H9 (cell line): ENCODE results near the gene RPP30. TPM values are rescaled to one million over a fixed set of nuclear protein-coding genes. Genes with fewer than 3 reads are reported as not detected.

Experiments
- DNase-seq: peaks from one replicate; pipeline ENCODE4 v3.0.0-alpha.2; 2017
- H2AFZ ChIP-seq: one replicate; pipeline ENCODE4 v1.6.1; 2013; ENCODE audit warnings: mild to moderate bottlenecking, low read length, control low read depth, moderate library complexity
- H2AK5ac ChIP-seq: 2 replicates; pipeline ENCODE4 v1.6.1; 2013; ENCODE audit warnings: low read length, control low read depth, mixed read lengths; ENCODE audit not compliant: insufficient read length
- H2BK120ac ChIP-seq: one replicate; pipeline ENCODE4 v1.6.1; 2013; ENCODE audit warnings: low read depth, mild to moderate bottlenecking, low read length, control low read depth, inconsistent platforms; ENCODE audit not compliant: poor library complexity, severe bottlenecking
- H2BK12ac ChIP-seq: 2 replicates; pipeline ENCODE4 v1.6.1; 2013; ENCODE audit warnings: low read length, control low read depth, mixed read lengths, low read depth; ENCODE audit not compliant: insufficient read length
- H2BK15ac ChIP-seq: 2 replicates; pipeline ENCODE4 v1.6.1; 2013; ENCODE audit warnings: low read depth, low read length, control low read depth
- H2BK20ac ChIP-seq: one replicate; pipeline ENCODE4 v1.6.1; 2013; ENCODE audit warnings: low read depth, mild to moderate bottlenecking, low read length, control low read depth, inconsistent platforms; ENCODE audit not compliant: poor library complexity, severe bottlenecking
- H2BK5ac ChIP-seq: 2 replicates; pipeline ENCODE4 v1.6.1; 2013; ENCODE audit warnings: low read length, control low read depth, mixed read lengths; ENCODE audit not compliant: insufficient read length
- H3K14ac ChIP-seq: 2 replicates; pipeline ENCODE4 v1.6.1; 2013; ENCODE audit warnings: low read length, control low read depth; ENCODE audit not compliant: insufficient read depth
- H3K18ac ChIP-seq: 2 replicates; pipeline ENCODE4 v1.6.1; 2013; ENCODE audit warnings: low read depth, mild to moderate bottlenecking, mixed read lengths, low read length, control low read depth; ENCODE audit not compliant: insufficient read length
- H3K23ac ChIP-seq: 2 replicates; pipeline ENCODE4 v1.6.1; 2013; ENCODE audit warnings: low read length, control low read depth, mixed read lengths, low read depth; ENCODE audit not compliant: insufficient read length
- H3K23me2 ChIP-seq: 2 replicates; pipeline ENCODE4 v1.6.1; 2013; ENCODE audit warnings: low read depth, mild to moderate bottlenecking, mixed read lengths, low read length, control low read depth; ENCODE audit not compliant: insufficient read length, poor library complexity, severe bottlenecking
- H3K27ac ChIP-seq: 2 replicates; pipeline ENCODE4 v1.5.1; 2013; ENCODE audit warnings: low read length, control low read depth, mixed read lengths, low read depth; ENCODE audit not compliant: insufficient read length
- H3K27me3 ChIP-seq: 2 replicates; pipeline ENCODE4 v1.6.1; 2013; ENCODE audit warnings: low read length, control low read depth, inconsistent platforms; ENCODE audit not compliant: insufficient read depth
- H3K4ac ChIP-seq: 2 replicates; pipeline ENCODE4 v1.6.1; 2013; ENCODE audit warnings: low read depth, mild to moderate bottlenecking, control low read depth, inconsistent platforms, low read length, moderate library complexity
- H3K4me1 ChIP-seq: 2 replicates; pipeline ENCODE4 v1.6.1; 2013; ENCODE audit warnings: low read length, control low read depth, inconsistent platforms; ENCODE audit not compliant: insufficient read depth
- H3K4me2 ChIP-seq: 2 replicates; pipeline ENCODE4 v1.6.1; 2013; ENCODE audit warnings: low read length, control low read depth, mixed read lengths; ENCODE audit not compliant: insufficient read length, insufficient read depth
- H3K56ac ChIP-seq: 2 replicates; pipeline ENCODE4 v1.6.1; 2013; ENCODE audit warnings: low read depth, mild to moderate bottlenecking, mixed read lengths, low read length, control low read depth; ENCODE audit not compliant: insufficient read length
- H3K79me1 ChIP-seq: 2 replicates; pipeline ENCODE4 v1.6.1; 2013; ENCODE audit warnings: low read depth, mild to moderate bottlenecking, moderate library complexity, low read length, control low read depth, inconsistent platforms; ENCODE audit not compliant: insufficient read depth, poor library complexity, severe bottlenecking
- H3K79me2 ChIP-seq: 2 replicates; pipeline ENCODE4 v1.6.1; 2013; ENCODE audit warnings: low read length, control low read depth, inconsistent platforms; ENCODE audit not compliant: insufficient read depth
- H3K9ac ChIP-seq: 2 replicates; pipeline ENCODE4 v1.6.1; 2013; ENCODE audit warnings: low read length, control low read depth, mixed read lengths; ENCODE audit not compliant: insufficient read length; ENCODE audit errors: extremely low read depth
- H3K9me3 ChIP-seq: one replicate; pipeline ENCODE4 v1.6.1; 2013; ENCODE audit warnings: low read depth, low read length, inconsistent platforms; ENCODE audit not compliant: control insufficient read depth
- H3T11ph ChIP-seq: one replicate; pipeline ENCODE4 v1.6.1; 2013; ENCODE audit warnings: mild to moderate bottlenecking, low read length, control low read depth, inconsistent platforms
- H4K20me1 ChIP-seq: one replicate; pipeline ENCODE4 v1.6.1; 2013; ENCODE audit not compliant: control insufficient read depth, insufficient read length, insufficient read depth
- H4K5ac ChIP-seq: 2 replicates; pipeline ENCODE4 v1.6.1; 2013; ENCODE audit warnings: low read depth, mild to moderate bottlenecking, mixed read lengths, low read length, control low read depth; ENCODE audit not compliant: insufficient read length
- H4K8ac ChIP-seq: replicated peaks from 2 replicates; pipeline ENCODE4 v1.6.1; 2013; ENCODE audit warnings: low read length, control low read depth, mixed read lengths, low read depth; ENCODE audit not compliant: insufficient read length
- H4K91ac ChIP-seq: 2 replicates; pipeline ENCODE4 v1.6.1; 2013; ENCODE audit warnings: low read depth, mild to moderate bottlenecking, moderate library complexity, mixed read lengths, low read length, control low read depth; ENCODE audit not compliant: insufficient read length
- H3K27ac Mint-ChIP-seq, 3 experiments: 2 replicates in 2 of 3; 3 replicates in 1 of 3; pipeline ENCODE4 v1.8.0; 2020 to 2021; ENCODE audit warnings: mixed read lengths in 3 of 3, mild to moderate bottlenecking in 1 of 3, moderate library complexity in 1 of 3
- H3K27me3 Mint-ChIP-seq: 2 replicates; pipeline ENCODE4 v1.8.0; 2021; ENCODE audit warnings: low read depth, mild to moderate bottlenecking, moderate library complexity, mixed read lengths
- H3K36me3 Mint-ChIP-seq, 3 experiments: 2 replicates in 2 of 3; 3 replicates in 1 of 3; pipeline ENCODE4 v1.8.0; 2020 to 2021; ENCODE audit warnings: low read depth in 3 of 3, mixed read lengths in 3 of 3; ENCODE audit not compliant: insufficient read depth in 1 of 3
- H3K4me1 Mint-ChIP-seq, 2 experiments: 2 replicates each; pipeline ENCODE4 v1.8.0; 2020; ENCODE audit warnings: mixed read lengths in 2 of 2
- H3K4me3 Mint-ChIP-seq, 2 experiments: 2 replicates in 1 of 2; 3 replicates in 1 of 2; pipeline ENCODE4 v1.8.0; 2020 to 2021; ENCODE audit warnings: mild to moderate bottlenecking in 2 of 2, mixed read lengths in 2 of 2, moderate library complexity in 1 of 2
- H3K9me3 Mint-ChIP-seq, 2 experiments: 2 replicates in 1 of 2; 3 replicates in 1 of 2; pipeline ENCODE4 v1.8.0; 2020; ENCODE audit warnings: mild to moderate bottlenecking in 2 of 2, mixed read lengths in 2 of 2, moderate library complexity in 1 of 2
- WGBS: extraction: QIAGEN DNeasy Blood & Tissue Kit; methylation state at CpG from one replicate; pipeline ENCODE4 v1.1.7; 2013; ENCODE audit warnings: missing lambda C conversion rate, low lambda C conversion rate, mixed read lengths; ENCODE audit not compliant: insufficient read length; ENCODE audit errors: extremely low coverage; 5-methylcytosine and 5-hydroxymethylcytosine counted together
- total RNA-seq: library from RNA; stranded (reverse); gene quantifications from 2 replicates; pipeline ENCODE4 v1.2.1, GENCODE V29; 2021
- TF ChIP-seq, protein P1 (sequence below): fragments of 200-600 bp; sonication (generic); conservative IDR thresholded peaks from 3 replicates; pipeline ENCODE4 v1.8.0; 2021; ENCODE audit warnings: antibody characterized with exemption, mild to moderate bottlenecking

Gene RPP30
- total RNA-seq, 1 experiment from 2014 or later: 77.7 TPM

DNA sequence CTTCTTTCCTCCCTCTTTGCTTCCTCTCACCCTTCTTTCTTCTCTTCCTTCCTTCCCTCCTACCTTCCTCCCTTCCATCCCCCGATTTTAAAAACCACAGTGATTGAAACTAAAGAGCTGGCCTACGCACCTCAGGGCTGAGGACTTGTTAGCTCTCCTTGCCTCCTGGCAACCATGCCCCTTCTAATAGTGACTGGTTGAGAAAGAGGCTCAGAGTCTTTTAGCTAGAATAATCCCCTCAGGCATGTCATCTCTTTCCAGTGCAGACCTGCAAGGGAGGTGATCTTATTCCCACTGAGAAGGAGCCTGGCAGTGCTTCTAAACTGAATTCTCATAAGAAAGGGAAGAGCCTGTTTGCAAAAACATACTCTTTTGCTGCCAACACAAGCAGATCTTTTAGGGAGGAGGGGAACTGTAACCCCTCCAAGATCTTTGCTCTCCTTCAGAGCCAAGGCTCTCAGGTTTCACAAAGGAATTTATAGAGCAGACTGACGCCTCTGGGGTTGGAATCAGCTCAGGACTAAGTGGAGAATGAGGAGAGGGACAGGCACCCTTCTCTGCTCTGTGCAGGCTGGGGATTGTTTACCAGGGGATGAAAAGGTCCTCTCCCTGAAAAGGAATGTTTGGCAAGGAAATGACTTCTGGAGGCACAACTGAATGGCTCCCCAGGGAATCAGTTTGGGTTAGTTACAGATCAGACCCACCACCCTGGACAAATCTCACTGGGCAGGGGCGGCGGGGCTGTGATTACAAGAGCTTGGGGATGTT is 58.5 kb downstream of the RPP30 start:
- no peak overlapping the region for H3T11ph ChIP-seq
- H4K20me1 ChIP-seq: no peaks in the 10 kb centered on the region
- H3K9me3 ChIP-seq: no peaks in the 10 kb centered on the region
- TF ChIP-seq, protein P1, sequence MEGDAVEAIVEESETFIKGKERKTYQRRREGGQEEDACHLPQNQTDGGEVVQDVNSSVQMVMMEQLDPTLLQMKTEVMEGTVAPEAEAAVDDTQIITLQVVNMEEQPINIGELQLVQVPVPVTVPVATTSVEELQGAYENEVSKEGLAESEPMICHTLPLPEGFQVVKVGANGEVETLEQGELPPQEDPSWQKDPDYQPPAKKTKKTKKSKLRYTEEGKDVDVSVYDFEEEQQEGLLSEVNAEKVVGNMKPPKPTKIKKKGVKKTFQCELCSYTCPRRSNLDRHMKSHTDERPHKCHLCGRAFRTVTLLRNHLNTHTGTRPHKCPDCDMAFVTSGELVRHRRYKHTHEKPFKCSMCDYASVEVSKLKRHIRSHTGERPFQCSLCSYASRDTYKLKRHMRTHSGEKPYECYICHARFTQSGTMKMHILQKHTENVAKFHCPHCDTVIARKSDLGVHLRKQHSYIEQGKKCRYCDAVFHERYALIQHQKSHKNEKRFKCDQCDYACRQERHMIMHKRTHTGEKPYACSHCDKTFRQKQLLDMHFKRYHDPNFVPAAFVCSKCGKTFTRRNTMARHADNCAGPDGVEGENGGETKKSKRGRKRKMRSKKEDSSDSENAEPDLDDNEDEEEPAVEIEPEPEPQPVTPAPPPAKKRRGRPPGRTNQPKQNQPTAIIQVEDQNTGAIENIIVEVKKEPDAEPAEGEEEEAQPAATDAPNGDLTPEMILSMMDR: no peak
- H3K79me2 ChIP-seq: no peaks in the 10 kb centered on the region
- DNase-seq: peak; percentile 58
- H3K27me3 ChIP-seq: peaks cover 52% of the 10 kb centered on the region
- H2AK5ac ChIP-seq: no peak overlapping the region
- Mint-ChIP-seq H3K4me3 (peak overlapping the region; percentile 21 to 70), H3K36me3 (no peaks in the 10 kb centered on the region), H3K9me3 (peaks cover 3 to 10% of the 10 kb centered on the region in 2 experiments; a peak in 2 of 5 replicates), H3K4me1 (peaks cover 44 to 57% of the 10 kb centered on the region in 2 experiments), H3K27me3 (peaks cover 100% of the 10 kb centered on the region), H3K27ac (peak overlapping the region; percentile 35 to 94 (median 94))
- H2BK20ac ChIP-seq: no peak overlapping the region
- H4K91ac ChIP-seq: no peak overlapping the region
- H3K79me1 ChIP-seq: no peaks in the 10 kb centered on the region
- no peak overlapping the region for H4K5ac ChIP-seq
- H3K9ac ChIP-seq: no peak overlapping the region
- H3K23me2 ChIP-seq: no peaks in the 10 kb centered on the region
- no peak overlapping the region for H3K14ac ChIP-seq
- no peak overlapping the region for H3K56ac ChIP-seq
- no peak overlapping the region for H4K8ac ChIP-seq
- H2BK15ac ChIP-seq: no peak overlapping the region
- H2BK12ac ChIP-seq: no peak overlapping the region
- H3K4me2 ChIP-seq: peak overlapping the region; percentile 13
- no peak overlapping the region for H3K18ac ChIP-seq
- no peak overlapping the region for H3K23ac ChIP-seq
- no peak overlapping the region for H2BK5ac ChIP-seq
- H2BK120ac ChIP-seq: no peak overlapping the region
- no CpG with 5 or more reads among the region's 5 CpGs for WGBS
- no peak overlapping the region for H2AFZ ChIP-seq
- no peak overlapping the region for H3K27ac ChIP-seq
- H3K4me1 ChIP-seq: peaks cover 4% of the 10 kb centered on the region; the same call in 1 of the 2 replicates
- no peak overlapping the region for H3K4ac ChIP-seq
